Transverse colon (tissue), 3 donors: Measurements from ENCODE around the gene SEMA4F.

Experiments
- CTCF ChIP-seq, 5 experiments: fragments of 200-600 bp in 3 of 5; fragments of 450-650 bp in 2 of 5; sonication (generic) in 3 of 5; IDR thresholded peaks; 1 replicate in 2 of 5; 2 replicates in 3 of 5; pipeline ENCODE4 v1.5.1; 2016 to 2017; ENCODE audit warnings: antibody characterized with exemption in 5 of 5, inconsistent platforms in 3 of 5, mild to moderate bottlenecking in 2 of 5, moderate library complexity in 1 of 5
- EP300 ChIP-seq: sonication (generic); formaldehyde crosslinking; IDR thresholded peaks from one replicate; pipeline ENCODE4 v1.6.1; 2017; ENCODE audit warnings: antibody characterized with exemption, low read depth
- POLR2A ChIP-seq: fragments of 450-650 bp; IDR thresholded peaks from one replicate; pipeline ENCODE4 v1.6.1; 2016; ENCODE audit warnings: antibody characterized with exemption, mild to moderate bottlenecking, moderate library complexity

DNA sequence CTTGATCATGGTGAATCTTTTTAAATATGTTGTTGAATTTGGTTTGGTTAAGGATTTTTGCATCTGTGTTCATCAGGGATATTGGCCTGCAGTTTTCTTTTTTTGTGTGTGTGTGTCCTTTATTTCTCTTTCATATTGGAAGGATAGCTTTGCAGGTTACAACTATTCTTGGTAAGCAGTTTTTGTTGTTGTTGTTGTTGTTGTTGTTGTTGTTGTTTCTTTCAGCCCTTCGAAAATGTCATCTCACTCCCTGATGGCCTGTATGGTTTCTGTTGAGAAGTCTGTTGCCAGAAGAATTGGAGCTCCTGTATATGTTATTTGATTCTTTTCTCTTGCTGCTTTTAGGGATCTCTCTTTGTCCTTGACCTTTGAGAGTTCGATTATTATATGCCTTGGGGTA, 74.8 kb downstream of the SEMA4F start:
- TF ChIP-seq POLR2A (no peak), EP300 (no peak), CTCF (IDR thresholded peaks at IDR 0.05) (no peak)
